Lung (tissue), 12 donors: ENCODE results near the gene PRMT7. TPM values are rescaled to one million over a fixed set of nuclear protein-coding genes. Genes with fewer than 3 reads are reported as not detected.

ENCODE experiments used
- ATAC-seq: fragments of 200-7000 bp; cut with Tn5 transposase; one replicate; pipeline ENCODE4 v1.9.1; 2020; ENCODE audit warnings: moderate number of reproducible peaks; ENCODE audit not compliant: insufficient read depth, low FRiP score
- DNase-seq, 3 donors: peaks; one replicate each; pipeline ENCODE4 v3.0.0-alpha.2; 2013 to 2017
- H3K27ac ChIP-seq, 2 donors: one replicate each; pipeline ENCODE4 v1.5.1; 2013; ENCODE audit warnings: mild to moderate bottlenecking in 2 of 2, moderate library complexity in 2 of 2, control low read depth in 1 of 2, inconsistent platforms in 1 of 2, low read depth in 1 of 2, low read length in 1 of 2
- H3K27me3 ChIP-seq, 3 donors: one replicate each; pipeline ENCODE4 v1.5.1; 2013; ENCODE audit warnings: low read length in 2 of 3; ENCODE audit not compliant: control insufficient read depth in 3 of 3, insufficient read depth in 3 of 3
- H3K36me3 ChIP-seq, 4 donors: one replicate each; pipeline ENCODE4 v1.5.1; 2013; ENCODE audit warnings: low read length in 4 of 4, mild to moderate bottlenecking in 1 of 4, moderate library complexity in 1 of 4; ENCODE audit not compliant: control insufficient read depth in 4 of 4, insufficient read depth in 4 of 4
- H3K4me1 ChIP-seq, 5 donors: one replicate each; pipeline ENCODE4 v1.5.1; 2013; ENCODE audit warnings: low read length in 5 of 5, mild to moderate bottlenecking in 2 of 5, moderate library complexity in 1 of 5; ENCODE audit not compliant: control insufficient read depth in 5 of 5, insufficient read depth in 5 of 5
- H3K4me3 ChIP-seq: one replicate; pipeline ENCODE4 v1.5.1; 2013; ENCODE audit warnings: mild to moderate bottlenecking, control low read depth, moderate library complexity
- H3K9ac ChIP-seq, 2 donors: one replicate each; pipeline ENCODE4 v1.5.1; 2013; ENCODE audit warnings: low read length in 2 of 2, control low read depth in 1 of 2; ENCODE audit not compliant: insufficient read depth in 1 of 2
- H3K9me3 ChIP-seq, 4 donors: one replicate each; pipeline ENCODE4 v1.5.1; 2013; ENCODE audit warnings: low read length in 3 of 4, mild to moderate bottlenecking in 1 of 4, moderate library complexity in 1 of 4; ENCODE audit not compliant: control insufficient read depth in 4 of 4, insufficient read depth in 3 of 4
- CTCF ChIP-seq: IDR thresholded peaks from 2 replicates; pipeline ENCODE4 v1.5.1; 2012; ENCODE audit warnings: mild to moderate bottlenecking; ENCODE audit errors: control extremely low read depth, extremely low read depth
- WGBS, 2 donors: extraction: QIAGEN DNeasy Blood & Tissue Kit; methylation state at CpG; one replicate each; pipeline ENCODE4 v1.1.7; 2013; 5-methylcytosine and 5-hydroxymethylcytosine counted together
- polyA plus RNA-seq, 2 donors: library from polyadenylated mRNA; stranded (reverse); fragments of 200-250 nt; gene quantifications; one replicate each; pipeline ENCODE4 v1.2.1, GENCODE V29; 2013
- total RNA-seq, 2 donors: library from RNA; depleted of rRNA in 1 of 2; stranded (reverse); fragments of >200 nt in 1 of 2; gene quantifications; one replicate each; pipeline ENCODE4 v1.2.1, GENCODE V29; 2014 to 2021
- donor health status: control.
- donor health status: control.
- donor health status: Bipolar disorder and iron deficiency.
- donor health status: healthy.
- donor health status: DM: yes; HTN: yes; CAD: no.

PRMT7 gene
- total and polyA plus RNA-seq, 4 donors: 20.3 to 55.5 (median 38.4) TPM

GRCh38 chr16:68400924-68401460, 90.2 kb downstream of the PRMT7 start:
- no peak for DNase-seq

GRCh38 chr16:68401871-68402747, 91.3 kb downstream of the PRMT7 start:
- no peak overlapping the region for H3K4me3 ChIP-seq
- WGBS, 2 donors: 84 to 85% methylated on average over 13 of the region's 13 CpGs
- H3K27ac ChIP-seq: no peak overlapping the region
- no peak overlapping the region for H3K9ac ChIP-seq
- DNase-seq (no peak), ATAC-seq (no peak)
- H3K9me3 ChIP-seq: no peaks in the 10 kb centered on the region
- H3K36me3 ChIP-seq: no peaks in the 10 kb centered on the region
- TF ChIP-seq CTCF: no peak
- H3K27me3 ChIP-seq: no peaks in the 10 kb centered on the region
- H3K4me1 ChIP-seq: peaks cover 0 to 7% (median 0%) of the 10 kb centered on the region in 5 donors

More at GRCh38 chr16:68400924-68401460, 90.2 kb downstream of the PRMT7 start:
- WGBS, 2 donors: 53 to 76% methylated on average over 5 of the region's 5 CpGs
- no peaks in the 10 kb centered on the region for H3K9me3 ChIP-seq
- no peak for ATAC-seq
- H3K4me1 ChIP-seq: no peaks in the 10 kb centered on the region
- H3K4me3 ChIP-seq: no peak overlapping the region
- H3K27ac ChIP-seq: no peak overlapping the region
- H3K9ac ChIP-seq: no peak overlapping the region
- no peaks in the 10 kb centered on the region for H3K36me3 ChIP-seq
- H3K27me3 ChIP-seq: no peaks in the 10 kb centered on the region
- no peak for TF ChIP-seq CTCF

- Histone ChIP-seq H3K27me3 (no peaks in the 10 kb centered on the region), H3K9me3 (no peaks in the 10 kb centered on the region), H3K27ac (no peak overlapping the region), H3K36me3 (no peaks in the 10 kb centered on the region), H3K4me1 (peaks cover 0 to 7% (median 0%) of the 10 kb centered on the region in 5 donors), H3K9ac (no peak overlapping the region), H3K4me3 (no peak overlapping the region)
- WGBS, 2 donors: 93 to 95% methylated on average over 3 of the region's 3 CpGs
- DNase-seq (no peak), ATAC-seq (no peak)
- no peak for TF ChIP-seq CTCF
These were observed 91.9 kb downstream of the PRMT7 start for GRCh38 chr16:68402748-68403040.
